ENCODE measurements around the gene CTPS1.

GRCh38 chr1:40932006-40932405 lies 47.5 kb upstream of the CTPS1 start:
- TF ChIP-seq POLR2A (IDR thresholded peaks at IDR 0.05; ENCODE audit: low read length) (no peak), RFX5 (IDR thresholded peaks at IDR 0.05) (no peak)

Measured in A549 (cell line).